AG10803 (cell line): Measurements from ENCODE around the gene PACSIN1.

Experiments
- DNase-seq: peaks from one replicate; pipeline ENCODE4 v3.0.0; 2010; ENCODE audit warnings: low read depth
- H3K4me3 ChIP-seq: 2 replicates; pipeline ENCODE4 v1.5.1; 2011; ENCODE audit warnings: mild to moderate bottlenecking, low read length, control low read depth
- TF ChIP-seq, protein P1 (sequence below): conservative IDR thresholded peaks from 2 replicates; pipeline ENCODE4 v1.5.1; 2011; ENCODE audit warnings: mild to moderate bottlenecking, low read length, control low read depth, inconsistent platforms

PACSIN1 gene

DNA sequence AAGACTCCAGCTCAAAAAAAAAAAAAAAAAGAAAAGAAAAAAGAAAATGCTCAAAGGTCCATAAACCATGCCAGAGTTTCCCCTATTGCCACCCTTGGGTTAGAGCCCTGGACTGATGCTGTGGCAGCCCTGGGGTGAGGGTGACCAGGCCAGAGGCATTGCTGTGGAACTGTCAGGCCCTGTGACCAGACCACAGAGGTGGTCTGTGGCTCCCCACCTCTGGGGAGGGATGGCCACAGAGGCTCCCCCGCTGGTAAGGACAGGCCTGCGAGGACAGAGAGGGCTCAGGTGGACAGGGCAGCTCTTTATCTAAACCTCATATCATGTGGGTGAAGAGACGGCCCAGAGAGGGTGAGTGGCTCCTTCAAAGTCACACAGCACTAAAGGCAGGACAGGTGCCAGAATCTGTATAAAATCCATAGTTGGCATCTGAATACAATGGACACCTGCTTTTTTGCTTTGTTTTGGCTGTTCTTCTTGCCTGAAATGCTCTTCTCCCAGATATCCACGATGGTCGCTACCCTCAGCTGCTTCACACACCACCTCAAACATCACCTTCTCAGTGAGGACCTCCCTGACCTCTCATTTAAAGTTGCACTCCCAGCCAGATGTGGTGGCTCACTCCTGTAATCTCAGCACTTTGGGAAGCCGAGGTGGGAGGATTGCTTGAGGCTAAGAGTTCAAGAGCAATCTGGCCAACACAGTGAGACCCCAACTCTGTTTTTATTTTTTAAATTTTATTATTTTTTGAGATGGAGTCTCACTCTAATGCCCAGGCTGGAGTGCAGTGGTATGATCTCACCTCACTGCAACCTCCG lies 112.8 kb downstream of the PACSIN1 start:
- no peak overlapping the region for H3K4me3 ChIP-seq
- DNase-seq: no peak
- TF ChIP-seq, protein P1, sequence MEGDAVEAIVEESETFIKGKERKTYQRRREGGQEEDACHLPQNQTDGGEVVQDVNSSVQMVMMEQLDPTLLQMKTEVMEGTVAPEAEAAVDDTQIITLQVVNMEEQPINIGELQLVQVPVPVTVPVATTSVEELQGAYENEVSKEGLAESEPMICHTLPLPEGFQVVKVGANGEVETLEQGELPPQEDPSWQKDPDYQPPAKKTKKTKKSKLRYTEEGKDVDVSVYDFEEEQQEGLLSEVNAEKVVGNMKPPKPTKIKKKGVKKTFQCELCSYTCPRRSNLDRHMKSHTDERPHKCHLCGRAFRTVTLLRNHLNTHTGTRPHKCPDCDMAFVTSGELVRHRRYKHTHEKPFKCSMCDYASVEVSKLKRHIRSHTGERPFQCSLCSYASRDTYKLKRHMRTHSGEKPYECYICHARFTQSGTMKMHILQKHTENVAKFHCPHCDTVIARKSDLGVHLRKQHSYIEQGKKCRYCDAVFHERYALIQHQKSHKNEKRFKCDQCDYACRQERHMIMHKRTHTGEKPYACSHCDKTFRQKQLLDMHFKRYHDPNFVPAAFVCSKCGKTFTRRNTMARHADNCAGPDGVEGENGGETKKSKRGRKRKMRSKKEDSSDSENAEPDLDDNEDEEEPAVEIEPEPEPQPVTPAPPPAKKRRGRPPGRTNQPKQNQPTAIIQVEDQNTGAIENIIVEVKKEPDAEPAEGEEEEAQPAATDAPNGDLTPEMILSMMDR: no peak

DNA sequence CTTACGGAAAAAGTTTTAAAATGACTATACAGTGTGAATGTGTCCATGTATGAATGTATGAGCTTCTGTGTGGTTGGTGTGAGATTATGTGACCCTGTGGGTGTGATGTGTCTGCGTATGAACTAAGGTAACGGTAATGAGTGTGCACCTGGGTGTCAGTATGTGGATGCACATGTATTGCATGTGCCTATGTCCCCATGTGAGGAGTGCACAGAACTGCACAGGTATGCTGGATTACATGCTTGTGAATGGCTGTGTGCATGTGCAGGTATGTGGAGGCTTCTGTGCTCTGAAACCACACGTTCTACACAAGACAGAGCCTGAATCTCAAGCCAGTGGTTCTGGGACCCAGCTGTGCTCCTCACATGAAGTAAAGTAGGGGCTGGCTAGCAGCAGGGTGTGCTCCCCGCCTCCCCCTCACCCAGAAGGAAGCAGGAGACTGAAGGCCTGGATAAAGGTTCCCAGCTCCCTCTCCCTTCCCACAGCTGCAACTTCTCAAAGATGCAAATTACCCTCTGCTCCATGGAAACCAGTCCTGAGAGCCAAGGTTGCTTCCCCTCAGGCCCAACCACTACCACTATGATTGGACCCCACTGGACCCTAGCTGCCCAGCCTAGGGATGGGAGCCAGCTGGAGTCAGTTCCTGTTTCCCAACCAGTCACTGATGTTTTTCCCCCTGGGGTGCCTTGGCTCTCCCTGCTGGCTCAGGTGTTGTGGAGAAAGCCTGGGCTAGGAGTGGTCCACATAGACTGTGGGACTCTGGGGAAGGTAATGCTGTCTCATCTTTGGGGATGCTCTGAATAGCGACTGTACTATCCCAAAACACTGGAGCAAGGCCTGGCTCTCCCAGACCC lies 115.1 kb downstream of the PACSIN1 start:
- H3K4me3 ChIP-seq: no peak overlapping the region
- DNase-seq: no peak
- TF ChIP-seq, protein P1: no peak

DNA sequence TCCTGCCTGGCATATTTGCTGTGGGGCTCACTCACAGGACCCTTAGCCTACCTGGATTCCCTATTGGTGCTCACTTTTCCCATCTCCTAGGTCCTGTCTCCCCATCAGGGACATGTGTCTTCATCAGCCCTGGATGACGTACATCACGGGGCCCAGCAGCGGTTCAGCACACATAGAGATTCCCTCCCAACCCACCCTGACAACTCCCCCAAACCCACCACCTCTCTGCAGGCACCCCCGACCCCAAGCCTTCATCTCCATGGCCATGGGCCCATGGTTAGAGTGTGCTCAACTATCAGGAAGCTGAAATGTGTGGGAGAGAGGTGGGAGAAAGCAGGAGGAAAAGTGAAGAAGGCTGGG lies 115.7 kb downstream of the PACSIN1 start:
- no peak overlapping the region for H3K4me3 ChIP-seq
- no peak for DNase-seq
- TF ChIP-seq, protein P1: no peak

DNA sequence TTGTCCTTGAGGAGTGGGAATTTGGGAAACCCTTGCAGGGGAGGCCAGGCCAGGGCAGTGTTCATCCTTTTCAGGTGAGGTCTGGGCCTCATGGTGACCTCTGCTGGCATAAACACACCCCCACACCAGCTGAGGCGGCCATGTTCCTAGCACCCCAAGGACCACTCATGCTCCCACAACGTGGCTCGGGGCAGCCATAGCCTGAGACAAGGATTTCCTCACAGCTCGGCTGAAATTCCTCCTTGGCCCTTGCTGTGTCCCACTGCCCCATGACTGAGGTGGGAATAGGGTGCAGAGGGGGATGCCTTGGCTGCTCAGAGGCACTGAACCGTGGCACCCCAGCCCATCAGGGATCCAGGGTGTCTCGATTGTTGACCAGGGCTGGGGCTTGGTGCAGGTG lies 117.6 kb downstream of the PACSIN1 start:
- TF ChIP-seq, protein P1: peak; percentile 24
- DNase-seq: no peak
- no peak overlapping the region for H3K4me3 ChIP-seq

DNA sequence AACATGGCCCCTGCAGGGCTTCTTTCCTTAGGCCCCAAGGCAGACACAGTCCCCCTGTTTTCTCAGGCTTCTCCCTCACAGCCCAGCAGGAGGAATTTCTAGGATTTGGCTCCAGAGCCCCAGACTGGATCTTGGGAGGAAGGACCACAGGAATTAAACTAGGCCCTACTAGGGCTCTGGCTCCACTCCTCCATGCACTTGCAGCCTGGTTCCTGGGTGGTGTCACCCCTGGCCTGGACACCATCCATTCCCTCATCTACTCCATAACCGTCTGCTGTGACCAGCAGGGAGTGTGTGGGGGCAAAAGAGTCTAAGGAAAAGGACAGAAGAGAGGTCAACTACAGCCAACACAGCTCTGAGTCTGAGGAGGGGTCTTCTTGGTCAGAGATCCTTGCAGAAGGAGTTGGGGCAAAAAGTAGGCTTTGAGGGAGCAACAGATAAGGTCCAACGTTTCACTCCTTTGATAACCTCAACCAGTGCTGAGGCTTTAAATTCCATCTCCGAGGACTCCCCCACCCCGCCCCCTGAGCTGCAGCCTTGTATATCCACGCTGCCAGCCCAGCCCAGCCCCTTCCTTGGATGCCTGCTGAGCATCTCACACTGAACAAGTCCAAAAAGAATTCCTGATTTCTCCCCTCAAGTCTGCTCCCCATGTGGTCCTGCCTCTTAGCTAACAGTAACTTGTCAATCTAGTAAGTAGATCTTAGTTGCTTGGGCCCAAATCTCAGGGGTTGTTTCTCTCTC lies 118.2 kb downstream of the PACSIN1 start:
- TF ChIP-seq, protein P1: no peak
- no peak overlapping the region for H3K4me3 ChIP-seq
- DNase-seq: no peak

DNA sequence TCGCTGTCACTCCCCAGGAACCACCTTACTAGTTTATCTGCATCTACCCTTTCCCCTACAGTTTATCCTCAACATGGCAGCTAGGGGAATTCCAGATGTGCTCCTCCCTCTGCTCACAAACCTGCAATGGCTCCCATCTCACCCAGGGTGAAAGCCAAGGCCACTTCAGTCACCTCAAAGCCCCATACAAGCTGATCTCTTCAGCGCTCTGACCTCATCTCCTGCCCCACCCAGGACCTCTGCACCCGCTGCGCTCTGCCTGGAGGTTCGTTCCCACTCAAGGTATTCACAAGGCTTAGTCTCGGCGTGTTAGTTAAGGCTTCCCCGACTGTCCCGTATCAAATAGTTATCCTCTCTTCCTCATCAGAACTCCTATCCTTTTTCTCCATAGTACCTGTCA lies 118.8 kb downstream of the PACSIN1 start:
- H3K4me3 ChIP-seq: no peak overlapping the region
- TF ChIP-seq, protein P1: no peak; the same call in 1 of the 2 replicates
- DNase-seq: no peak
